Measurements from ENCODE around the gene ARHGAP31.

ARHGAP31 gene

DNA sequence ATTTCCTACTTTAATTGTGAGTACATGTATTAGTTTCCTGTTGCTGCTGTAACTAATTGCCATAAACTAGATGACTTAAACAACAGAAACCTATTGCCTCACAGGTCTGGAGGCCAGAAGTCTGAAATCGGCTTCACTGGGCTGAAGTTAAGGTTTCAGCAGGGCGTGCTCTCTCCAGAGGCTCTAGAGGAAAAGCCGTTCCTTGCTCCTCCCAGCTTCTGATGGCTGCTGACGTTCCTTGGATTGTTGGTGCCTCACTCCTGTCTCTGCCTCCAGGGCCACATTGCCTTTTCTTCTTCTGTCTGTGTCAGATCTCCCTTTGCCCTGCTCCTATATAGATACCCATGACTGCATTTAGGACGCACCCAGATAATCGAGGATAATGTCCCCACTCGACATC lies 80.9 kb downstream of the ARHGAP31 start:
- no peaks in the 10 kb centered on the region for H3K79me2 ChIP-seq (ENCODE audit: insufficient read depth, low read length)
- no peak overlapping the region for H3K4me3 ChIP-seq (ENCODE audit: insufficient read depth, low read length, poor library complexity, severe bottlenecking)
- H3K4me2 ChIP-seq (ENCODE audit: low read depth, low read length, poor library complexity, severe bottlenecking) = no peak overlapping the region
- no peak overlapping the region for H3K9ac ChIP-seq (ENCODE audit: low read length)
- H2AFZ ChIP-seq (ENCODE audit: low read depth, low read length, severe bottlenecking) = no peak overlapping the region
- TF ChIP-seq, protein P1, sequence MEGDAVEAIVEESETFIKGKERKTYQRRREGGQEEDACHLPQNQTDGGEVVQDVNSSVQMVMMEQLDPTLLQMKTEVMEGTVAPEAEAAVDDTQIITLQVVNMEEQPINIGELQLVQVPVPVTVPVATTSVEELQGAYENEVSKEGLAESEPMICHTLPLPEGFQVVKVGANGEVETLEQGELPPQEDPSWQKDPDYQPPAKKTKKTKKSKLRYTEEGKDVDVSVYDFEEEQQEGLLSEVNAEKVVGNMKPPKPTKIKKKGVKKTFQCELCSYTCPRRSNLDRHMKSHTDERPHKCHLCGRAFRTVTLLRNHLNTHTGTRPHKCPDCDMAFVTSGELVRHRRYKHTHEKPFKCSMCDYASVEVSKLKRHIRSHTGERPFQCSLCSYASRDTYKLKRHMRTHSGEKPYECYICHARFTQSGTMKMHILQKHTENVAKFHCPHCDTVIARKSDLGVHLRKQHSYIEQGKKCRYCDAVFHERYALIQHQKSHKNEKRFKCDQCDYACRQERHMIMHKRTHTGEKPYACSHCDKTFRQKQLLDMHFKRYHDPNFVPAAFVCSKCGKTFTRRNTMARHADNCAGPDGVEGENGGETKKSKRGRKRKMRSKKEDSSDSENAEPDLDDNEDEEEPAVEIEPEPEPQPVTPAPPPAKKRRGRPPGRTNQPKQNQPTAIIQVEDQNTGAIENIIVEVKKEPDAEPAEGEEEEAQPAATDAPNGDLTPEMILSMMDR (IDR thresholded peaks at IDR 0.05; ENCODE audit: insufficient read depth, low read length, poor library complexity, severe bottlenecking) = no peak
- TF ChIP-seq EZH2phosphoT487 (conservative IDR thresholded peaks at IDR 0.05; ENCODE audit: low read length) = no peak
- no peaks in the 10 kb centered on the region for H4K20me1 ChIP-seq (ENCODE audit: low read depth, low read length)
- no peaks in the 10 kb centered on the region for H3K27me3 ChIP-seq (ENCODE audit: low read length)
- no peaks in the 10 kb centered on the region for H3F3A ChIP-seq (ENCODE audit: insufficient read depth)
- no peaks in the 10 kb centered on the region for H3K36me3 ChIP-seq (ENCODE audit: low read length)
- H3K9me2 ChIP-seq (replicated peaks; ENCODE audit: insufficient read depth, low read length) = no peaks in the 10 kb centered on the region
- H3K9me3 ChIP-seq (ENCODE audit: insufficient read depth, low read length) = no peaks in the 10 kb centered on the region
- H3K27ac ChIP-seq (ENCODE audit: low read depth, low read length) = no peak overlapping the region

DNA sequence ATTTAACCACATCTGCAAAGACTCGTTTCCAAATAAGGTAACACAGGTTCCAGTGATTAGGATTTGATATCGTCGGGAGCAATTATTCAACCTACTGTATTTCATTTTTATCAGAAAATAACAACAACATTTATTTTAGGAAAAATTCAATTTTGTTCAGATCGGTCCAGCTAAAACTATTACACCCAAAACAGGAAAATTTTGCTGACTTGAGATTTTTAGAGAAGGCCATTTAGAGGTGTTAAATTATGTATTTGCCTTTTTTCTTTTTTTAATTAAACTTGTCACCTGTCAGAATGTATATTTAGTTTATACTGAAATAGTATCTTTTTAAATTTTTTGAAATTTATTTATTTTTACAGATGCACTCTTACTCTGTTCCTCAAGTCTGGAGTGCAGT lies 81.3 kb downstream of the ARHGAP31 start:
- Histone ChIP-seq H3K9me2 (replicated peaks; ENCODE audit: insufficient read depth, low read length) (no peaks in the 10 kb centered on the region), H3K9me3 (ENCODE audit: insufficient read depth, low read length) (no peaks in the 10 kb centered on the region), H4K20me1 (ENCODE audit: low read depth, low read length) (no peaks in the 10 kb centered on the region), H2AFZ (ENCODE audit: low read depth, low read length, severe bottlenecking) (no peak overlapping the region), H3K4me3 (ENCODE audit: insufficient read depth, low read length, poor library complexity, severe bottlenecking) (no peak overlapping the region), H3K36me3 (ENCODE audit: low read length) (no peaks in the 10 kb centered on the region), H3F3A (ENCODE audit: insufficient read depth) (no peaks in the 10 kb centered on the region), H3K27me3 (ENCODE audit: low read length) (no peaks in the 10 kb centered on the region), H3K4me2 (ENCODE audit: low read depth, low read length, poor library complexity, severe bottlenecking) (no peak overlapping the region), H3K79me2 (ENCODE audit: insufficient read depth, low read length) (no peaks in the 10 kb centered on the region), H3K27ac (ENCODE audit: low read depth, low read length) (no peak overlapping the region), H3K9ac (ENCODE audit: low read length) (no peak overlapping the region)
- no peak for TF ChIP-seq EZH2phosphoT487 (conservative IDR thresholded peaks at IDR 0.05; ENCODE audit: low read length)
- TF ChIP-seq, protein P1 (IDR thresholded peaks at IDR 0.05; ENCODE audit: insufficient read depth, low read length, poor library complexity, severe bottlenecking) = no peak

- H3K9me3 ChIP-seq (ENCODE audit: insufficient read depth, low read length) = no peaks in the 10 kb centered on the region
- TF ChIP-seq EZH2phosphoT487 (conservative IDR thresholded peaks at IDR 0.05; ENCODE audit: low read length) = no peak
- TF ChIP-seq, protein P1 (IDR thresholded peaks at IDR 0.05; ENCODE audit: insufficient read depth, low read length, poor library complexity, severe bottlenecking) = no peak
- H3K36me3 ChIP-seq (ENCODE audit: low read length) = no peaks in the 10 kb centered on the region
- no peaks in the 10 kb centered on the region for H3F3A ChIP-seq (ENCODE audit: insufficient read depth)
- H3K27ac ChIP-seq (ENCODE audit: low read depth, low read length) = no peak overlapping the region
- no peak overlapping the region for H3K4me3 ChIP-seq (ENCODE audit: insufficient read depth, low read length, poor library complexity, severe bottlenecking)
- no peaks in the 10 kb centered on the region for H3K79me2 ChIP-seq (ENCODE audit: insufficient read depth, low read length)
- H3K4me2 ChIP-seq (ENCODE audit: low read depth, low read length, poor library complexity, severe bottlenecking) = no peak overlapping the region
- H3K27me3 ChIP-seq (ENCODE audit: low read length) = no peaks in the 10 kb centered on the region
- no peaks in the 10 kb centered on the region for H4K20me1 ChIP-seq (ENCODE audit: low read depth, low read length)
- H3K9ac ChIP-seq (ENCODE audit: low read length) = no peak overlapping the region
- no peak overlapping the region for H2AFZ ChIP-seq (ENCODE audit: low read depth, low read length, severe bottlenecking)
- H3K9me2 ChIP-seq (replicated peaks; ENCODE audit: insufficient read depth, low read length) = no peaks in the 10 kb centered on the region
Observed at GRCh38 chr3:119376758-119377157, 82.6 kb downstream of the ARHGAP31 start.

All from SU-DHL-6 (cell line).